Stimulated activated CD8-positive, alpha-beta memory T cell treated with anti-CD3 and anti-CD28 coated beads, Interleukin-2, amount 100 ng/mL, for 48 hours (primary cell): ENCODE measurements around the gene PPP2R2B.

Experiments
- DNase-seq, 2 donors: peaks; one replicate each; pipeline ENCODE4 v3.0.0-alpha.2; 2020; ENCODE audit warnings: low read depth in 2 of 2

PPP2R2B gene

DNA sequence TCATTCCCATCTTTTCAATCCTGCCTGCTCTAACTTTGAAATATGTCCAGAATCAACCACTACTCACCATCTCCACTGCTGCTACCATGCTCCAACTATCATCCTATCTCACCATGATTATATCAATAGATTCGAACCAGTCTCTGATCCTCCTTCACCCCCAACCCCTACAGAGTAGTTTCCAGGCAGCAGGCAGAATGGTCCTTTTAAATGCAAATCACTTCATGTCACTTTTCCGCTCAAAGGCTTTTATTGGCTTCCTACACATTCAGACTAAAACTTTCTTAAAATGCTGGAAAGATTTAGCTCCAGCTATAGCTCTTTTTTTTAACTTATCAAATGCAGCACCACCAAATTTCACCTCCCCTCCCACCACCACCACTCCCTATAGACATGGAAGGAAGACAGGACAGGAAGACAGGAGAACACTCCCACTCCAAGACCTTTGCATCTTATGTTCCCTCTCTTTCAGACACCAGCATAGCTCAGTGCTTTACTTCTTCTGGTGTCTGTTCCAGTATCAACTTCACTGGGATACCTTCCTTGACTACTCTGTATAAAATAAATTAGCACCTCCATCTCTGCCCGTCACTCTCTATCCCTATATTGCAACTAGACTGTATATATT is 9.9 kb upstream of the PPP2R2B start:
- no peak for DNase-seq

DNA sequence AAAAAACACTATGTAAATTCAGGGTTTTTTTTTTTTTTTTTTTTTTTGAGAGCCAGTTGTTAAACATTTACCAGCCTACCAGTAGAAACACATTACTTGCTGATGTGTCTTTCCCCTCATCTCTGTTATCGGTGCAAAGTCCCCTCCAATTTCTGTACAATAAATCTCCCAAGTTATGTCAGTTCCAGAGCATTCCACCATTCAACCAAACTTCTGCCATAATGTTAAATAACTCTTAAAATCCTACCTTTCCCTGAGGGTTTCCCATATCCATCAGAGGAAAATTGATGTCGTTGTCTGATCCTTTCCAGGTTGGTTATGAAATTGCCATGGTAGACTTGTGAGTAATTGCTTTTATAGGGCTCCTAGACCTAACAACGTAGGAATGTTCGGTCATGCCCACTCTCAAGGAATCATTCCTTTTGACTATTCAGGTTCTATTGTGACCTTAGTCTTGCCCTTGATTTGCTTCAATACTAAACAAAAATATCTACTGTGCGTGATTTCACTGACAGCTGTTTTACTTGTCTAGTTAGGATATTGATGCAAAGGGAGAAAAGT is 5.6 kb upstream of the PPP2R2B start:
- DNase-seq: no peak

DNA sequence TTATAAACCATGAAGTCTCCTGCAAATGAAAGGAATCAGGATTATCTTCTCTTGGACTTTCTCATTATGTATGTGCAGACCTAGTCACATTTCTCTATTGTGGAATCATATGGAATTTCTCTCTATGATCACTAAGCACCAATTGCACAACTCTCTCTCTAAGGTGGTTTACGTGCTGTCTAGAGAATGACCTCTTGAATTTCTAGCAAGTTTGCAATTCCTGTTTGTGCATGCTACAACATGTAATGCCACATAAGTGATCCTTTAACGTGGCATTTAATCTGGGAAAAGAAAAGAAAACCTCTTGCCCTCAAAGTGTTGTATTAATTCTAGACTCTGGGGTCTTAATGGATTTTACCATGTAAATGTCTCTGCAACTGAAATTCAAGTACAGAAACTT is 5.0 kb upstream of the PPP2R2B start:
- no peak for DNase-seq

GRCh38 chr5:146880966-146881365 is 2.4 kb upstream of the PPP2R2B start:
- DNase-seq: no peak

DNA sequence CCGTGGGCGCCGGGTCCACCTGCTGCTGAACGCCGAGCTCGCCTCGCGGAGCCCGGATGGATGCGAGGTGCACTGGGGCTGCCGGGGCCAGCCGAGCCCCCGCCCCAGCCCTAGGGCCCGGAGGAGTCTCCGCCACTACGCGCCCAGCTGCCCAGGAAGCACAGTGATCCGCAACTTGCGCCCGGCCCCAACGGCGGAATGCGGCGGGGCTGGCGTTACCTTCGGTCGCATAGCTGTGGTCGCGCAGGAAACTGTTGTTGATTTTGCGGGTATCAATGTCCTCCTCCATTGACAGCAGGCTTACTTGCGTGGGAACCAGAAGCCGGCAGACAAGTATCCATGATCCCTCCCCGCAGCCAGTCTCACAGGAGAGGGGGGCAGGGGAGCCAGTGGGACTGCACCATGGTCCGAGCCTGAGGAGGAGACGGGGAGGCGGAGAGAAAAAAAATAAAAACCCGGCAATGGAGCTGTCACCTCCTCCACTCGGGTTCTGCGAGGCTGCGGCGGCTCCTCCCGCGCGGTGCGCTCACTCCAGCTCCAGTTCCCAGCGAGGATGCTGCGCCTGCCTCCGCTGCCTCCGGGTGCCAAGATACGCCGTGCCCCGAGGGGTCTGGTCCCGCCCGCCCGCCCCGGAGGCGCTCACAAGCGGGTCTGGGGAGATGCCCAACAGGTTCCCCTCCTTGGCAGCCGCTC is 628 bp downstream of the PPP2R2B start:
- DNase-seq: peak in 1 of 2 donors; percentile 2

GRCh38 chr5:146877178-146877681 is 1.3 kb downstream of the PPP2R2B start:
- DNase-seq: no peak

GRCh38 chr5:146873186-146873917 is 5.2 kb downstream of the PPP2R2B start:
- DNase-seq: no peak

DNA sequence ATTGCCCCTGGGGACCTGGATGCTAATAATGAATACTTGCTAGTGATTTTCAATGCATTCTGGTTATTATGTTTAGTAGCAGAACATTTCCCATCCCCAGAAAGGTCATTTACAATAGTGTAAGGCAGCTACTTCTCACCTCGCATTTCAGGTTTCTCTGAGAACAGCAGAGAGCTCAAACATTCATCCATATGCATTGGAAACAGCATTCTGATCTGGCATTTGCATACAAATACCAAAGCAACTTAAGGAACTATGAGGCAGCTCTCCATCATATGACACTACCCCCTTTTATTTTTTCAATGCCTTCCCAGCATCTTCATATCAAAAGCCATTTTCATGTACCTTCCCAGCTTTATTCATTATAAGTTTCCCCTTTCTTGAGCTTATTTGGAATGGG is 6.4 kb downstream of the PPP2R2B start:
- DNase-seq: no peak

- DNase-seq: no peak
Measured at GRCh38 chr5:146867996-146868708, 10.4 kb downstream of the PPP2R2B start.

- DNase-seq: no peak
Measured at GRCh38 chr5:146866263-146866662, 12.3 kb downstream of the PPP2R2B start.

GRCh38 chr5:146862641-146863040 is 15.9 kb downstream of the PPP2R2B start:
- DNase-seq: no peak

GRCh38 chr5:146860213-146860893 is 18.2 kb downstream of the PPP2R2B start:
- DNase-seq: no peak

DNA sequence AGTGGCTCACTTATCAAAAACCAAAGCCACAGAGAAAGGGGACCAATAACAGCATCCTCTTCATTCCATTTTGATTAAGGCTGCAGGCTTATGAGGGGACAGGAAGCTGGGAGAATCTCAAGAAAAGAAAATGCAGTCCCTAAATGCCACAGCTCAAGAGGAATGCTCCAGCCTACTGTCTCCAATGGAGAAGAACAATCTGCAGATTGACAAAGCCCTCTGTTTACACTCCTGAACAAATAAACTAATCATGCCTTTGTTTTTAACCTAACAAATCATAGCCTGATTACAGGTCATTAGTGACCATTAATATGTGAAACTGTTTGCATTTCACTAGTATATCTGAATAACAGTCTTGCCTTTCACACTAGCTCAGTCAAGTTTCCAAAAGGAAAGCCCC is 26.5 kb downstream of the PPP2R2B start:
- no peak for DNase-seq

GRCh38 chr5:146851133-146851532 is 27.4 kb downstream of the PPP2R2B start:
- no peak for DNase-seq

DNA sequence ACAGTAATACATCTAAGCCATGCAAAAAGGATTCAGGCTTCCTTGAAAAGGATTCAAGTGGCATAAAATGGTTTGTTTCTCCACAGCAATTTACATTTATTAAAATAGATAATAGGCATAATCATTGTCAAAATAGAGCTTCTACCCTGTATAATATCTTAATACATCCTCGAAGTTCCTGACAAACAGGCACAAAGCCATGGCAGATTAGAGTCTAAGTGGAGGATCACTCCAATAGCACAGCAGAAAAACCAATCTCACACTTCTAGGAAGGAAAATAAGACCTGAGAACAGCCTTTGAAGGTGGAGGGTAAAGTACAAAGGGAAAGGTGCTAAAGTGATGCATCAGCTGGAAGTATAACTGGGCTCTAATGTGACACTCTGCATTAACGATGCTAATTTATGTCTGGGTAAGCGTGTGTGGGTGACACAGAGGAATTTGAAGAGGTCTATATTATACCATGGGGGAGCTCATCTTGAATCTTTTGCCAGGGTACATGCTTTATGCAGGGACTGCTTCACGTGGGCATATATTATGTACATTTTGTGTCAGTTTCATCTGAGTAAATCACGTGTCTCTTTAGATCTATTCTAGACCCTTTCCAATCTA is 28.8 kb downstream of the PPP2R2B start:
- DNase-seq: no peak

- no peak for DNase-seq
Measured at GRCh38 chr5:146848133-146848532, 30.4 kb downstream of the PPP2R2B start.

GRCh38 chr5:146840016-146840415 is 38.5 kb downstream of the PPP2R2B start:
- DNase-seq: no peak

- no peak for DNase-seq
Measured at GRCh38 chr5:146836226-146836842, 42.2 kb downstream of the PPP2R2B start.

GRCh38 chr5:146832985-146833732 is 45.4 kb downstream of the PPP2R2B start:
- DNase-seq: no peak

DNA sequence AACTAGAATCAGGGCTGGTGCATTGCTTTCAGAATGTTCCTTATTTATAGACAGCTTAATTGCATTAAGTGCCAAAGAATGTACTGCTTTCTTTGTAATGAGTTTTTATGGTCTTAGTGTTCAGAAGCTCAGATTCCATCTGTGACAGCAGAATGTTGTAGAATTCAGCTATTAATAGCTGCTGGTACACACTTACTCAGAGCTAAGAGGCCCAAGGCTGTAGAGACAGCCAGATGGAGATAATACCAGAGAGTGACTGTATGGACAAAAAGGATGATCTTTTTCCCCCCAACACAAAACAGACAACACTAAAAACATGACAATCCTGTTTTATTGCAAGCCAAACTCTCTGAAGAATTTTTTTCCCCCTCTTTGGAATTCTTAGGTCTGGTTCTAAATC is 50.2 kb downstream of the PPP2R2B start:
- DNase-seq: no peak
